ENCODE measurements around the gene DCAF6.

Gene DCAF6

GRCh38 chr1:168091720-168092550, 155.5 kb downstream of the DCAF6 start:
- Histone ChIP-seq H3K9me3 (ENCODE audit: control extremely low read depth in 1 of 5, control insufficient read depth in 4 of 5, insufficient read depth in 2 of 5, low read depth in 1 of 5, low read length in 4 of 5) (no peaks in the 10 kb centered on the region), H3K36me3 (ENCODE audit: control insufficient read depth in 4 of 4, insufficient read depth in 4 of 4, low read length in 3 of 4) (no peaks in the 10 kb centered on the region), H3K4me1 (ENCODE audit: control extremely low read depth in 1 of 4, control insufficient read depth in 4 of 4, insufficient read depth in 4 of 4, low read length in 3 of 4) (peaks cover 0 to 3% (median 0%) of the 10 kb centered on the region in 4 experiments), H3K27me3 (replicated peaks in 2 of 5; ENCODE audit: control insufficient read depth in 4 of 5, insufficient read depth in 5 of 5, low read length in 4 of 5) (no peaks in the 10 kb centered on the region), H3K27ac (ENCODE audit: insufficient read depth in 1 of 2, low read depth in 1 of 2, low read length in 2 of 2, poor library complexity in 1 of 2, severe bottlenecking in 2 of 2) (no peak overlapping the region), H3K4me3 (ENCODE audit: control insufficient read depth in 1 of 7, extremely low read depth in 1 of 7, insufficient read depth in 4 of 7, low read depth in 2 of 7, low read length in 6 of 7) (no peak overlapping the region)
- POLR2A ChIA-PET = no interaction called here
- CTCF ChIA-PET = interaction anchor here (0.6 to 3.5 kb wide), 4 partner anchors 9 to 68 kb away, joined by 3 to 15 read pairs (median 4); no protein-coding TSS in a partner anchor
- WGBS (ENCODE audit: insufficient coverage) = 97% methylated on average over 6 of the region's 8 CpGs
- no peak for DNase-seq

- Histone ChIP-seq H3K36me3 (ENCODE audit: control insufficient read depth in 4 of 4, insufficient read depth in 4 of 4, low read length in 3 of 4) (no peaks in the 10 kb centered on the region), H3K27me3 (replicated peaks in 2 of 5; ENCODE audit: control insufficient read depth in 4 of 5, insufficient read depth in 5 of 5, low read length in 4 of 5) (no peaks in the 10 kb centered on the region), H3K27ac (ENCODE audit: insufficient read depth in 1 of 2, low read depth in 1 of 2, low read length in 2 of 2, poor library complexity in 1 of 2, severe bottlenecking in 2 of 2) (no peak overlapping the region), H3K9me3 (ENCODE audit: control extremely low read depth in 1 of 5, control insufficient read depth in 4 of 5, insufficient read depth in 2 of 5, low read depth in 1 of 5, low read length in 4 of 5) (no peaks in the 10 kb centered on the region), H3K4me3 (ENCODE audit: control insufficient read depth in 1 of 7, extremely low read depth in 1 of 7, insufficient read depth in 4 of 7, low read depth in 2 of 7, low read length in 6 of 7) (no peak overlapping the region), H3K4me1 (ENCODE audit: control extremely low read depth in 1 of 4, control insufficient read depth in 4 of 4, insufficient read depth in 4 of 4, low read length in 3 of 4) (peaks cover 0 to 3% (median 0%) of the 10 kb centered on the region in 4 experiments)
- POLR2A ChIA-PET = no interaction called here
- CTCF ChIA-PET = interaction anchor here (0.6 to 3.5 kb wide), 4 partner anchors 8 to 67 kb away, joined by 3 to 15 read pairs (median 4); no protein-coding TSS in a partner anchor
- no peak for DNase-seq
- WGBS (ENCODE audit: insufficient coverage) = 90% methylated on average over 16 of the region's 16 CpGs
These were observed 156.3 kb downstream of the DCAF6 start for GRCh38 chr1:168092566-168093355.

- Histone ChIP-seq H3K4me1 (ENCODE audit: control extremely low read depth in 1 of 4, control insufficient read depth in 4 of 4, insufficient read depth in 4 of 4, low read length in 3 of 4) (peaks cover 0 to 3% (median 0%) of the 10 kb centered on the region in 4 experiments), H3K4me3 (ENCODE audit: control insufficient read depth in 1 of 7, extremely low read depth in 1 of 7, insufficient read depth in 4 of 7, low read depth in 2 of 7, low read length in 6 of 7) (no peak overlapping the region), H3K27me3 (replicated peaks in 2 of 5; ENCODE audit: control insufficient read depth in 4 of 5, insufficient read depth in 5 of 5, low read length in 4 of 5) (no peaks in the 10 kb centered on the region), H3K9me3 (ENCODE audit: control extremely low read depth in 1 of 5, control insufficient read depth in 4 of 5, insufficient read depth in 2 of 5, low read depth in 1 of 5, low read length in 4 of 5) (no peaks in the 10 kb centered on the region), H3K27ac (ENCODE audit: insufficient read depth in 1 of 2, low read depth in 1 of 2, low read length in 2 of 2, poor library complexity in 1 of 2, severe bottlenecking in 2 of 2) (no peak overlapping the region), H3K36me3 (ENCODE audit: control insufficient read depth in 4 of 4, insufficient read depth in 4 of 4, low read length in 3 of 4) (no peaks in the 10 kb centered on the region)
- DNase-seq = no peak
- POLR2A ChIA-PET = no interaction called here
- 100% methylated on average over 4 of the region's 4 CpGs for WGBS (ENCODE audit: insufficient coverage)
- CTCF ChIA-PET = interaction anchor here (1.3 to 1.7 kb wide), 2 partner anchors 8 to 23 kb away, joined by 3 to 4 read pairs; no protein-coding TSS in a partner anchor
These were observed 157.1 kb downstream of the DCAF6 start for GRCh38 chr1:168093616-168094015.

GRCh38 chr1:168095476-168095875, 159.0 kb downstream of the DCAF6 start:
- Histone ChIP-seq H3K36me3 (ENCODE audit: control insufficient read depth in 4 of 4, insufficient read depth in 4 of 4, low read length in 3 of 4) (no peaks in the 10 kb centered on the region), H3K4me3 (ENCODE audit: control insufficient read depth in 1 of 7, extremely low read depth in 1 of 7, insufficient read depth in 4 of 7, low read depth in 2 of 7, low read length in 6 of 7) (no peak overlapping the region), H3K4me1 (ENCODE audit: control extremely low read depth in 1 of 4, control insufficient read depth in 4 of 4, insufficient read depth in 4 of 4, low read length in 3 of 4) (no peaks in the 10 kb centered on the region), H3K27me3 (replicated peaks in 2 of 5; ENCODE audit: control insufficient read depth in 4 of 5, insufficient read depth in 5 of 5, low read length in 4 of 5) (no peaks in the 10 kb centered on the region), H3K27ac (ENCODE audit: insufficient read depth in 1 of 2, low read depth in 1 of 2, low read length in 2 of 2, poor library complexity in 1 of 2, severe bottlenecking in 2 of 2) (no peak overlapping the region), H3K9me3 (ENCODE audit: control extremely low read depth in 1 of 5, control insufficient read depth in 4 of 5, insufficient read depth in 2 of 5, low read depth in 1 of 5, low read length in 4 of 5) (no peaks in the 10 kb centered on the region)
- CTCF ChIA-PET = interaction anchor here (1.3 to 1.7 kb wide), 2 partner anchors 13 to 22 kb away, joined by 3 to 4 read pairs; no protein-coding TSS in a partner anchor
- POLR2A ChIA-PET = no interaction called here
- no peak for DNase-seq
- 95% methylated on average over 4 of the region's 6 CpGs for WGBS (ENCODE audit: insufficient coverage)

GRCh38 chr1:168096296-168097165, 160.0 kb downstream of the DCAF6 start:
- CTCF ChIA-PET = interaction anchor here (1.3 kb wide), 1 partner anchor 11 kb away, joined by 3 read pairs; no protein-coding TSS in a partner anchor
- over 99% methylated on average over 27 of the region's 27 CpGs for WGBS (ENCODE audit: insufficient coverage)

GRCh38 chr1:168097921-168098528, 161.5 kb downstream of the DCAF6 start:
- ChIA-PET POLR2A (no interaction called here), CTCF (interaction anchor here (1.0 kb wide), 1 partner anchor 15 kb away, joined by 3 read pairs; no protein-coding TSS in a partner anchor)

More at GRCh38 chr1:168096296-168097165, 160.0 kb downstream of the DCAF6 start:
- Histone ChIP-seq H3K4me1 (ENCODE audit: control extremely low read depth in 1 of 4, control insufficient read depth in 4 of 4, insufficient read depth in 4 of 4, low read length in 3 of 4) (no peaks in the 10 kb centered on the region), H3K36me3 (ENCODE audit: control insufficient read depth in 4 of 4, insufficient read depth in 4 of 4, low read length in 3 of 4) (no peaks in the 10 kb centered on the region), H3K27ac (ENCODE audit: insufficient read depth in 1 of 2, low read depth in 1 of 2, low read length in 2 of 2, poor library complexity in 1 of 2, severe bottlenecking in 2 of 2) (no peak overlapping the region), H3K27me3 (replicated peaks in 2 of 5; ENCODE audit: control insufficient read depth in 4 of 5, insufficient read depth in 5 of 5, low read length in 4 of 5) (no peaks in the 10 kb centered on the region), H3K9me3 (ENCODE audit: control extremely low read depth in 1 of 5, control insufficient read depth in 4 of 5, insufficient read depth in 2 of 5, low read depth in 1 of 5, low read length in 4 of 5) (no peaks in the 10 kb centered on the region), H3K4me3 (ENCODE audit: control insufficient read depth in 1 of 7, extremely low read depth in 1 of 7, insufficient read depth in 4 of 7, low read depth in 2 of 7, low read length in 6 of 7) (no peak overlapping the region)
- DNase-seq = no peak
- POLR2A ChIA-PET = no interaction called here

More at GRCh38 chr1:168097921-168098528, 161.5 kb downstream of the DCAF6 start:
- Histone ChIP-seq H3K27ac (ENCODE audit: insufficient read depth in 1 of 2, low read depth in 1 of 2, low read length in 2 of 2, poor library complexity in 1 of 2, severe bottlenecking in 2 of 2) (no peak overlapping the region), H3K4me1 (ENCODE audit: control extremely low read depth in 1 of 4, control insufficient read depth in 4 of 4, insufficient read depth in 4 of 4, low read length in 3 of 4) (no peaks in the 10 kb centered on the region), H3K4me3 (ENCODE audit: control insufficient read depth in 1 of 7, extremely low read depth in 1 of 7, insufficient read depth in 4 of 7, low read depth in 2 of 7, low read length in 6 of 7) (no peak overlapping the region), H3K36me3 (ENCODE audit: control insufficient read depth in 4 of 4, insufficient read depth in 4 of 4, low read length in 3 of 4) (no peaks in the 10 kb centered on the region), H3K27me3 (replicated peaks in 2 of 5; ENCODE audit: control insufficient read depth in 4 of 5, insufficient read depth in 5 of 5, low read length in 4 of 5) (no peaks in the 10 kb centered on the region), H3K9me3 (ENCODE audit: control extremely low read depth in 1 of 5, control insufficient read depth in 4 of 5, insufficient read depth in 2 of 5, low read depth in 1 of 5, low read length in 4 of 5) (no peaks in the 10 kb centered on the region)
- no peak for DNase-seq
- over 99% methylated on average over 12 of the region's 12 CpGs for WGBS (ENCODE audit: insufficient coverage)

Data from common myeloid progenitor, CD34-positive (primary cell).